Activated T-helper 2 cell treated with anti-CD3 and anti-CD28 coated beads, Interferon-gamma antibody, Interleukin-2, Interleukin-4, amounts not matched to agents 10 μg/mL and 5 μg/mL and 100 μg/mL, durations not matched to agents 14 hours and 24 hours and 36 hours (primary cell): Measurements from ENCODE around the gene IL26. TPM values are rescaled to one million over a fixed set of nuclear protein-coding genes. Genes with fewer than 3 reads are reported as not detected.

Source experiments
- DNase-seq: peaks from one replicate; pipeline ENCODE4 v3.0.0; 2021; ENCODE audit warnings: low spot score
- H3K27ac Mint-ChIP-seq: one replicate; pipeline ENCODE4 v1.8.0; 2021; ENCODE audit warnings: mixed read lengths
- H3K27me3 Mint-ChIP-seq: one replicate; pipeline ENCODE4 v1.8.0; 2021; ENCODE audit warnings: low read depth, mixed read lengths
- H3K36me3 Mint-ChIP-seq: one replicate; pipeline ENCODE4 v1.8.0; 2021; ENCODE audit warnings: low read depth, mixed read lengths
- H3K4me1 Mint-ChIP-seq: one replicate; pipeline ENCODE4 v1.8.0; 2021; ENCODE audit warnings: low read depth, mixed read lengths
- H3K4me3 Mint-ChIP-seq: one replicate; pipeline ENCODE4 v1.8.0; 2021; ENCODE audit warnings: low read depth, mild to moderate bottlenecking, moderate library complexity, mixed read lengths
- H3K9me3 Mint-ChIP-seq: one replicate; pipeline ENCODE4 v1.8.0; 2021; ENCODE audit warnings: mixed read lengths
- intact Hi-C: fragments of 100-400 bp; cut with micrococcal nuclease; formaldehyde crosslinking; loops from one replicate; pipeline ENCODE4 v1.15.1; 2023
- total RNA-seq: library from RNA; stranded (reverse); gene quantifications from 2 replicates; pipeline ENCODE4 v1.2.3, GENCODE V29; 2022

IL26 gene
- total RNA-seq, 1 donor from 2014 or later: 0.27 TPM

DNA sequence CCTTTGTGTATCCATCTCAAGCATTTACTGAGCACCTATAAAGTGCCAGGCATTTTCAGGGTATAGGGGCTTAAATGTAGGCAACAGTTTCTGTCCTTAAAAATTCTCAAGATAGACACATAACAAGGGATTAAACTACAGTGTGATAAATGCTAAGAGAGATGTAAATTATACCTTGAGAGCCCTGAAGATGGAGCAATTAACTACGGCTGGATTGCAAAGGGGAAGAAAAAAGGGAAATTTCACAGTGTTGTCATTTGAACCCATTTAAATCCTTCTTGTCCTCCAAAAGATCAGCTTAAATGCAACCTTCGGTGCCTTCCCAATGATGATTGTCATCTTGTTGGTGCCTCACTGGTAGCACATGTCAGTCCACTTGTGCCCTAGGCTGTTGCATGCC, 11.5 kb upstream of the IL26 start:
- Mint-ChIP-seq H3K27me3 (peaks cover 5% of the 10 kb centered on the region), H3K27ac (peak overlapping the region; percentile 70), H3K9me3 (peaks cover 3% of the 10 kb centered on the region), H3K4me1 (peaks cover 62% of the 10 kb centered on the region), H3K36me3 (peaks cover 3% of the 10 kb centered on the region), H3K4me3 (peak overlapping the region; percentile 67)
- intact Hi-C loops: no loop called here
- DNase-seq: no peak

DNA sequence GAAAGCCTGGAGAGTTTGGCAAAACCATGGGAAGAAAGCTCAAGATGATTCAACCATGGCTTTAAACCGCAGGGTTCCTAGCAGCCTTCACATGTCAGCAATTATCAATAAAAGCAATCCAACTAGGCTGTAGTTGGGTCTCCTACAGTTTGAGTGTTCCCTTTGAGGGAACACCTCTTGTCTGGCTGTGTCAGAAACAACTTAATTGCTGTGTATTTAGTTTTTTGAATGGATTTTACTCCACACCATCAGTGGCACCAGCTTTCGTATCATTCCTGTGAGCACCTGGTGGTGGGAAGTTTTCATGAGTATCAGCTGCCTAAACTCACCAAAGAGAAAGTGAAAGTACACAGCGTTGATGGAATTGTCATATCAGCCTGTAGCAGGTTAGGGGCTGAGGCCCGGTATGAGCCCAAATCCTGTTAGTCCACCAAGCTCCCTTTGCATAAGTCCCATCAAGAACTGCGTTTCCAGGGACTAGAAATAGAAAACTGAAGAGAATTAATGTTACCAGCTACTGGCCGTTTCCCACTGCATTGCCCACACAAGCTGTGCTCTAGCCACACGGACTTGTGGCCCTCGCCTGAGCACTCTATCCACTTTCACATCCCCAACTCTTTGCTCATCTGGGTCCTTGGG, 10.9 kb upstream of the IL26 start:
- Mint-ChIP-seq H3K9me3 (peaks cover 3% of the 10 kb centered on the region), H3K36me3 (peaks cover 3% of the 10 kb centered on the region), H3K4me3 (peak overlapping the region; percentile 67), H3K27ac (peak overlapping the region; percentile 70), H3K27me3 (peaks cover 5% of the 10 kb centered on the region), H3K4me1 (peaks cover 62% of the 10 kb centered on the region)
- peak; percentile 34 for DNase-seq
- intact Hi-C loops: no loop called here

DNA sequence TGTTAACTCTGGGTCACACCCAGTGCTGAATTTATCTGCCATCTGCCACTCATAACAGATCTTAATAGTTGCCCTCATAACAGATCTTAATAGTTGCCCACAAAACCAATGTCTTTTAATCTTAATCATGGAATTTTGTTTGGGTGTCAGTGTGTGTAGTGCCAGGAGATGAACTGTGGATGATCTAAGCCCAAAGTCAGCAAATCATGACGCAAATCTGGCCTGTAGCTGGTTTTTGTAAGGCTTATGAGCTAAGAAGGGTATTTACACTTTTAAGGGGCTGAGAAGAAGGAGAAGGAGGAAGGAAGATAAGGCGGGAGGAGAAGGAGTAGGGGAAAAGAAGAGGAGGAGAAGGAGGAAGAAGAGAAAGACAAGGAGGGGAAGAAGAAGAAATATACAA, 10.0 kb upstream of the IL26 start:
- DNase-seq: no peak
- H3K4me3 Mint-ChIP-seq: no peak overlapping the region
- H3K36me3 Mint-ChIP-seq: peaks cover 3% of the 10 kb centered on the region
- intact Hi-C loops: no loop called here
- H3K4me1 Mint-ChIP-seq: peaks cover 61% of the 10 kb centered on the region
- peak overlapping the region; percentile 29 for H3K27ac Mint-ChIP-seq
- peaks cover 3% of the 10 kb centered on the region for H3K9me3 Mint-ChIP-seq
- peaks cover 8% of the 10 kb centered on the region for H3K27me3 Mint-ChIP-seq

DNA sequence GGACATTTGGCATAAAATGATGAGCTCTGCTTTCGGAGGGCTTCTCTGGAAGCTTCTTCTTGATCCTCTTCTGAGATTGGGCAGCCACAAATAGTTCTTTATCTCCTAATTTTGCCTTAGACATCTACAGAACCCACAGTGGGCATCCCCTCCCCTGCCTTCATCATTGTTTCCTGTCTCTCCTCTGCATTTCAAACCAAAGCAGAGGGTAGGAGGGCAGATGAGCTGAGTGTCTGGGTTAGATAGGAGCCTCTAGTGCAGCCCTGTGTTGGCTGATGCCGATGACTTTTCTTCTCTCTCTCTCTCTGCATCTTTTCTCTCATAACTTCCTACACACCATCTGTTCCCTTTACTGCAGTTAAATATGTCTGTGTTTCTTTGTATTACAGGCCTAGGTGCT, 8.5 kb upstream of the IL26 start:
- H3K9me3 Mint-ChIP-seq: peaks cover 3% of the 10 kb centered on the region
- peaks cover 3% of the 10 kb centered on the region for H3K36me3 Mint-ChIP-seq
- H3K27ac Mint-ChIP-seq: no peak overlapping the region
- intact Hi-C loops: no loop called here
- H3K27me3 Mint-ChIP-seq: peaks cover 13% of the 10 kb centered on the region
- H3K4me3 Mint-ChIP-seq: no peak overlapping the region
- peaks cover 56% of the 10 kb centered on the region for H3K4me1 Mint-ChIP-seq
- DNase-seq: no peak

DNA sequence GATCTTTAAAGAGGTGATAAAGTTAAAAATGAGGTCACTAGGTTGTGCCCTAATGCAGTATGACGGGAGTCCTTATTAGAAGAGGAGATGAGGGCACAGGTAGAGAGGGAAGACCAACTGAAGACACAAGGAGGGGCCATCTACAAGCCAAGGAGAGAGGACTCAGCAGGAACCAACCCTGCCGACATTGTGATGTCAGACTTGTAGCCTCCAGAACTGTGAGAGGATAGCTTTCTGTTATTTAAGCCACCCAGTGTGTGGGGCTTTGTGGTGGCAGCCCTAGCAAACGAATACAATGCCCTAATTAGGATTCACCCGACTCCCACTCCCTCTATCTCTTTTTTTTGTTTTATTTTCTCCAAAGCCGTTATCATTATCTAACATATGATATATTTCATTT, 7.9 kb upstream of the IL26 start:
- peaks cover 3% of the 10 kb centered on the region for H3K9me3 Mint-ChIP-seq
- intact Hi-C loops: no loop called here
- peaks cover 56% of the 10 kb centered on the region for H3K4me1 Mint-ChIP-seq
- no peak overlapping the region for H3K4me3 Mint-ChIP-seq
- H3K36me3 Mint-ChIP-seq: peaks cover 3% of the 10 kb centered on the region
- no peak overlapping the region for H3K27ac Mint-ChIP-seq
- DNase-seq: no peak
- H3K27me3 Mint-ChIP-seq: peaks cover 15% of the 10 kb centered on the region

DNA sequence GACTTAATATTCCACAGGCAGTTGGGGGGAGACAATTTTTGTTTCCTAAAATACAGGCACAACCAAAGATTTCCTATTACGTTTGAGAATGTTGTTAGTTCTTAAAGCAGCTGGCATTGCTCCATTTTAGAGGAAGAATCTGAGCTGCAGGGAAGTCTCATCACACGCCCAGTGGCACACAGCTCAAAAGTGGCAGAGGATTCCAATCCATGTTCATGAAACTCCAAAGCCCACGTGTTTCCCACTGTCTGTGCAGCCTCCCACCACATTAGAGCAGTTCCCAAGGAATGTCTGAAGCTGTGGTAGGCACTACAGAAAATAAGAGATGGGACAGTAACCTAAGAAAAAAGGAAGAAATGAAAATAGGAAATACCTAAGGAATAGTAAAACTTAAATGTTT, 6.1 kb upstream of the IL26 start:
- intact Hi-C loops: no loop called here
- Mint-ChIP-seq H3K4me3 (no peak overlapping the region), H3K4me1 (peaks cover 44% of the 10 kb centered on the region), H3K9me3 (no peaks in the 10 kb centered on the region), H3K27me3 (peaks cover 15% of the 10 kb centered on the region), H3K36me3 (no peaks in the 10 kb centered on the region), H3K27ac (peak overlapping the region; percentile 25)
- DNase-seq: no peak

DNA sequence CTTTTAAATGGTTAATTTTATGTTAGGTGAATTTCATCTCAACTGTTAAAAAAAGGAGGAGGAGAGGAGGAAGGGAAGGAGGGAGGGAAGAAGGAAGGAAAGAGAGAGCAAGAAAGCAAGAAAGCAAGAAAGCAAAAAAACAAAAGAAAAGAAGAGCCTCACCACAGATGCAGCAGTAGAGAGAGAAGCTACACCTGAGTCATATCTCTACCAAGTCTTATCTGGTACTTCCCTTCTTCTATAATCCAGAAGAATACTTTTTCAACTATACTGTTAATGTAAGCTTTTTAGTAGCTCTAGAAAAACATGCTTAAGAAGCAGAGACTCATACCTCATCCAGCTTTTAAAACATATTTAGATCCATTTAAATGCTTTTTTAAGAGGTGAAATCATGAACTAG, 5.6 kb upstream of the IL26 start:
- H3K9me3 Mint-ChIP-seq: no peaks in the 10 kb centered on the region
- H3K4me3 Mint-ChIP-seq: no peak overlapping the region
- H3K4me1 Mint-ChIP-seq: peaks cover 45% of the 10 kb centered on the region
- H3K36me3 Mint-ChIP-seq: no peaks in the 10 kb centered on the region
- DNase-seq: no peak
- peaks cover 20% of the 10 kb centered on the region for H3K27me3 Mint-ChIP-seq
- intact Hi-C loops: no loop called here
- peak overlapping the region; percentile 25 for H3K27ac Mint-ChIP-seq

DNA sequence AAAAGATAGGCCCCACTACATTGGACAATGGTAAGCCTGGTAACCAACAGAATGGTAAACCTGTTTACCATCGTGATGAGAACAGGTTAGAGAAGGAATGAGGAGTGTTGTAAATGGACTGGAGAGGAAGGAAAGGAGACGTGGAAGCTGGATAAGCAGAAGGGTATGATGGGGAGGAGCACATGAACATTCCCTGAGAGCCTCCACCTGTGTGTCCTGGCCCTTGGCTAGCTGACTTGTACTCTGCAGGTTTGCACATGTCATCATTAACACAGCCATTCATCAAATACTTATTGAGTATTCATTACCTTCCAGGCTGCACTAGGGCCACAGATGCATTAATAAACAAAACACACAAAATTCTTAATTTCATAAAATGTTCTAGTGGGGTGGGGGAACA, 4.3 kb upstream of the IL26 start:
- Mint-ChIP-seq H3K4me3 (no peak overlapping the region), H3K4me1 (peaks cover 47% of the 10 kb centered on the region), H3K9me3 (no peaks in the 10 kb centered on the region), H3K27me3 (peaks cover 25% of the 10 kb centered on the region), H3K27ac (no peak overlapping the region), H3K36me3 (no peaks in the 10 kb centered on the region)
- intact Hi-C loops: no loop called here
- no peak for DNase-seq

DNA sequence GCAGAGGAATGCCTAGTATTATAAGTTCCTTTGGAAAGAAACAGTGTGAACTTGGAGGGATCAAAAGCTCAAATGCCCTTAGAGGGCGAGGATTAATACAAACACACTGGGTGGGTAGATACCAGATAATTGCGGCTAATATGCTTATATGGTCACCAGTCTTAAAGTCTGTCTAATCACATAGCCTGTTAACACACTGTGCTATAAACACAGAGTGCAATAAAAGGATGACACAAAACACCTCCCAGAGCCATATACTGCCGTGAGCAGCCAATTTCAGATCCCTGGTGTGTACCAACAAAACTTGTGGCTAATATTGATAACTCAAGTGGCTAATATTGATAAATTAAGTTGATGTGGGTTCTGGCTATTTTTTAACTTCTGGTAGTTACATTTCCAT, 1.7 kb upstream of the IL26 start:
- H3K36me3 Mint-ChIP-seq: no peaks in the 10 kb centered on the region
- no peaks in the 10 kb centered on the region for H3K9me3 Mint-ChIP-seq
- peaks cover 32% of the 10 kb centered on the region for H3K27me3 Mint-ChIP-seq
- no peak overlapping the region for H3K4me3 Mint-ChIP-seq
- intact Hi-C loops: no loop called here
- H3K27ac Mint-ChIP-seq: no peak overlapping the region
- no peak for DNase-seq
- H3K4me1 Mint-ChIP-seq: peaks cover 38% of the 10 kb centered on the region

DNA sequence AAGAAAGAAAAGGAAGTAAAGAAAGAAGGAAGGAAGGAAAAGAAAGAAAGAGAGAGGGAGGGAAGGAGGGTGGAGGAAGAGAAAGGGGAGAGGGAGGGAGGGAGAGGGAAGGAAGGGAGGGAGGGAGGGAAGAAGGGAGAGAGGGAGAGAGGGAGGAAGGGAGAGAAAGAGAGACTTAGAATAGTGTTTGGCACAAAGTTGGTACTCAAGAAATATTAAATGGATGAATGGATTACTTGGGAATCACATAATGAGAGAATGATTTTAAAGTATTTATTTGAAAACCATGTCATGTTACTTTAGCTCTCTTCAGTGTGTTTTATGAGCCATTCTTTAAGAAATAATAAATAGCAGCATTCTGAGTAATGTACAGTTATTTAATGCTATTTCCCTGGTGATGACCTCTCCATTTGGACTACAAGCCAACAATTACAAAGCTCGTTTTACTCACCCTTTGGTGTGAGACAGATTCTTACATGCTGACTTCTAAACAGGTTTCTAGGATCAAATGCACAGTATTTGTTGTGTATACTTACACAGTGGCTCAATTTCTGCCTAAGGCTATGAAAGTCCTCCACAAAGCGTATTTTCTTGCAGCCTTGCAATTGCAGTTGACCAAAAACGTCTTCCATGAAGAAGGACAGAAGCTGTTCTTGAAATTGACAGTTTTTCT, 861 bp downstream of the IL26 start:
- H3K27ac Mint-ChIP-seq: no peak overlapping the region
- intact Hi-C loops: loop anchor here (5.0 kb wide), 1 partner anchor 182 kb away; no protein-coding TSS in a partner anchor
- no peaks in the 10 kb centered on the region for H3K36me3 Mint-ChIP-seq
- no peak for DNase-seq
- H3K9me3 Mint-ChIP-seq: no peaks in the 10 kb centered on the region
- H3K27me3 Mint-ChIP-seq: peaks cover 39% of the 10 kb centered on the region
- no peak overlapping the region for H3K4me3 Mint-ChIP-seq
- H3K4me1 Mint-ChIP-seq: peaks cover 25% of the 10 kb centered on the region

DNA sequence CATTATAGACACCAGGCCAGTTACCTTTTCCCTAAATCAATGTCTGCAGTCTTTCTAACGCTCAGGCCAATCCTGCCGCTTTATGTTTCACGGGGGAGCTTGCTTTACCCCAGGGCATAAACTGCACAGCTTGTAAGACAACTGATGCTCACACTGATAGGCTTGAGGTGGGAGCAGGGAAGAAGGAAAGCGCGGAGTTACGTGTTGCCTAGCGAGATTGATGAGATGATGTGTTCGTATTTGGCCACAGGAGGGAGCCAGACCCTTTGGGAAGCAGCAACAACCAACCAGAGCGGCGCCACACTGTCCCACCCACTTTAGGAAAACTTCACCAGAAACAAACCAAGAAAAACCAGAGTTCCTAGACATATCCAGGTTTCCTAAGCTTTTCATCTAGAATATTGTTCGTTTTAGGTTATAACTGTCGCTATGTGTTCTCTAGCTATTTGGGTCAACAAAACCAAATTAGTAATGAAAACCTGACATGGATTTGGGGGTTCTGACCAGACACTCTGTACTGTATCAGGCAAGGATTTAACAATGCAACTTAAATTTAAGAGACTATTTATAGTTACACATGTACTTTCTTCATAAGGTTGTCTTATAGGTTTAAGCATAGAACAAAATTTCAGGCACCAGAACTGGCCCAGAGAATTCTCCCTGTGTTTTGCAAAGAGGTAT, 2.4 kb downstream of the IL26 start:
- peaks cover 25% of the 10 kb centered on the region for H3K4me1 Mint-ChIP-seq
- peaks cover 44% of the 10 kb centered on the region for H3K27me3 Mint-ChIP-seq
- intact Hi-C loops: loop anchor here (1.0 to 5.0 kb wide), 4 partner anchors 18 to 181 kb away; no protein-coding TSS in a partner anchor
- DNase-seq: peak; percentile 59
- H3K27ac Mint-ChIP-seq: no peak overlapping the region
- H3K36me3 Mint-ChIP-seq: no peaks in the 10 kb centered on the region
- H3K4me3 Mint-ChIP-seq: no peak overlapping the region
- H3K9me3 Mint-ChIP-seq: no peaks in the 10 kb centered on the region

DNA sequence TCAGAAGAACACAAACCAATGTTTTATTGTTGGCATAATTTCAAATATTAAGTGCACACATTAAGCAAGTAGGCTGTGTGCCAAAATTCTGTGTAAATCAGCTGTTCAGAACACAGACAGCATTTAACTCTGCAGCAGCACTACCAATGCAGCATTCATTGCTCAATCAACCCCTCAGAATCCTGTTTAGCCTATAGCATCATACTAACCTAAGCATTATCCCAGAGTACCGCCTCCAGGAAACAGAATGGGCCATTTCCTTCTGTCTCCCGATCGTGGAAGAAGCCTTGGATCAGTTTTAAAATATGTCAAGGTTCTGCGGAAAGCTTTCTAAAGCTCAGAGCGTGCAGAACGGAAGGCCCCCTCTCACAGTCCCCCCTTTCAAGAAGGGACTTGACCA, 3.3 kb downstream of the IL26 start:
- Mint-ChIP-seq H3K27ac (no peak overlapping the region), H3K27me3 (peaks cover 51% of the 10 kb centered on the region), H3K4me3 (no peak overlapping the region), H3K36me3 (no peaks in the 10 kb centered on the region), H3K4me1 (peaks cover 25% of the 10 kb centered on the region), H3K9me3 (no peaks in the 10 kb centered on the region)
- intact Hi-C loops: loop anchor here (2.0 to 5.0 kb wide), 2 partner anchors 46 to 180 kb away; no protein-coding TSS in a partner anchor
- no peak for DNase-seq

DNA sequence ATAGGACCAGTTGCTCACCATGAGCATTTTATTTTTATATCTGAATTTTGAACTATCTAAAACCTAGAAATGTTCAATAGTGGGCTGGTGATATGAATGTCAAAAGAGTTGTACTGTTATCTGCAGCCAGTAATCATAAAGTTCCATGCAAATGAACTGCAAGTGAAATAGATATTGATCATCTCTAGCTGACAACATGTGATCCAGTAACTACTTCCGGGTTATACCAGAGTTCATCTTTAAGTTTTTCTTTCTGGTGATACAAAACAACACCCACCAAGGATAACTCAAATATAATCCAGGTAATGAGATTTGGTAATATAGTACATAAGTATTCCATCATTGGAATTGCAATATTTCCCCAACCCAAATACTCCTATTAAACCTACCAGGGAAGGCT, 4.1 kb downstream of the IL26 start:
- Mint-ChIP-seq H3K27ac (no peak overlapping the region), H3K27me3 (peaks cover 48% of the 10 kb centered on the region), H3K36me3 (no peaks in the 10 kb centered on the region), H3K4me1 (peaks cover 23% of the 10 kb centered on the region), H3K9me3 (no peaks in the 10 kb centered on the region), H3K4me3 (no peak overlapping the region)
- DNase-seq: no peak
- intact Hi-C loops: loop anchor here (5.0 kb wide), 1 partner anchor 179 kb away; no protein-coding TSS in a partner anchor
